OCI-LY7 (cell line): ENCODE results near the gene BCAR3. TPM values are rescaled to one million over a fixed set of nuclear protein-coding genes. Genes with fewer than 3 reads are reported as not detected.
A peak's percentile ranks its signal among the peaks of the same experiment; 100 is the strongest.

Source experiments
- BruUV-seq: library from RNA; stranded (reverse); fragments of 400-500 nt; replicated peaks from 2 replicates; lab custom pipeline; 2021; lab: Mats Ljungman, UMichigan
- CTCF ChIA-PET: fragments of 300-600 bp; sonication (Branson Sonifier 250); formaldehyde crosslinking; loops from one replicate; lab custom pipeline; 2022; ENCODE audit warnings: antibody characterized with exemption; ENCODE audit not compliant: unreplicated experiment; lab: Charles Lee
- POLR2A ChIA-PET: fragments of 300-600 bp; sonication (Branson Sonifier 250); formaldehyde crosslinking; loops from one replicate; lab custom pipeline; 2022; ENCODE audit warnings: antibody characterized with exemption; lab: Charles Lee
- DNase-seq: peaks from one replicate; pipeline ENCODE4 v3.0.0-alpha.2; 2015; ENCODE audit warnings: low spot score
- H2AFZ ChIP-seq: fragments of 200-600 bp; sonication (generic), shearing (Covaris generic); 2 replicates; pipeline ENCODE4 v1.6.1; 2014; ENCODE audit warnings: mild to moderate bottlenecking, antibody characterized with exemption, low read length, moderate library complexity
- H3K27ac ChIP-seq: fragments of 200-600 bp; sonication (generic); 2 replicates; pipeline ENCODE4 v1.5.1; 2014; ENCODE audit warnings: mixed run types, low read depth, mild to moderate bottlenecking, moderate library complexity, low read length, inconsistent platforms; ENCODE audit not compliant: poor library complexity, severe bottlenecking
- H3K36me3 ChIP-seq: fragments of 200-600 bp; sonication (generic); 2 replicates; pipeline ENCODE4 v1.6.1; 2014; ENCODE audit warnings: mild to moderate bottlenecking, antibody characterized with exemption, low read length, moderate library complexity, mixed read lengths; ENCODE audit not compliant: insufficient read depth
- H3K4me1 ChIP-seq: fragments of 200-600 bp; sonication (generic); 2 replicates; pipeline ENCODE4 v1.5.1; 2014; ENCODE audit warnings: mild to moderate bottlenecking, low read length; ENCODE audit not compliant: insufficient read depth, poor library complexity, severe bottlenecking
- H3K4me2 ChIP-seq: fragments of 200-600 bp; sonication (generic); 2 replicates; pipeline ENCODE4 v1.6.1; 2014; ENCODE audit warnings: mild to moderate bottlenecking, low read length
- H3K4me3 ChIP-seq: fragments of 200-600 bp; sonication (generic); 2 replicates; pipeline ENCODE4 v1.5.1; 2014; ENCODE audit warnings: mild to moderate bottlenecking, low read depth, low read length; ENCODE audit not compliant: poor library complexity, severe bottlenecking
- H3K79me2 ChIP-seq: fragments of 200-600 bp; sonication (generic); 2 replicates; pipeline ENCODE4 v1.6.1; 2016; ENCODE audit warnings: low read depth, mild to moderate bottlenecking, low read length, moderate library complexity, mixed read lengths; ENCODE audit not compliant: insufficient read depth
- H3K9me2 ChIP-seq: fragments of 200-600 bp; sonication (generic); 2 replicates; pipeline ENCODE4 v1.6.1; 2016; ENCODE audit warnings: mild to moderate bottlenecking, low read length, mixed read lengths; ENCODE audit not compliant: insufficient read depth
- H3K9me3 ChIP-seq: fragments of 200-600 bp; sonication (generic); 2 replicates; pipeline ENCODE4 v1.6.1; 2014; ENCODE audit warnings: mild to moderate bottlenecking, mixed run types, low read length, mixed read lengths
- H4K20me1 ChIP-seq: fragments of 200-600 bp; sonication (generic); 2 replicates; pipeline ENCODE4 v1.6.1; 2014; ENCODE audit warnings: mild to moderate bottlenecking, antibody characterized with exemption, low read length, moderate library complexity, mixed read lengths; ENCODE audit not compliant: insufficient read depth
- EZH2phosphoT487 ChIP-seq: fragments of 200-600 bp; sonication (generic); IDR thresholded peaks from 2 replicates; pipeline ENCODE4 v1.6.1; 2018; ENCODE audit warnings: low read depth, borderline replicate concordance, mild to moderate bottlenecking, mixed run types, antibody characterized with exemption, low read length, moderate library complexity, mixed read lengths
- intact Hi-C: fragments of 100-400 bp; cut with micrococcal nuclease; formaldehyde crosslinking; loops from one replicate; pipeline ENCODE4 v1.10.0; 2022; ENCODE audit not compliant: unreplicated experiment
- total RNA-seq, 2 experiments: library from RNA; depleted of rRNA in 1 of 2; stranded (reverse); fragments of >200 nt in 1 of 2; shearing (Covaris generic) in 1 of 2; gene quantifications; 2 replicates each; pipeline ENCODE4 v1.2.3, GENCODE V29; 2014 to 2022
- TF ChIP-seq, protein P1 (sequence below): fragments of 200-600 bp; sonication (generic); conservative IDR thresholded peaks from 2 replicates; pipeline ENCODE4 v1.5.1; 2014; ENCODE audit warnings: mild to moderate bottlenecking, antibody characterized with exemption, low read length, moderate library complexity, mixed read lengths

BCAR3 gene
- total RNA-seq, 2 experiments from 2014 or later: 16.3 to 24.2 TPM

DNA sequence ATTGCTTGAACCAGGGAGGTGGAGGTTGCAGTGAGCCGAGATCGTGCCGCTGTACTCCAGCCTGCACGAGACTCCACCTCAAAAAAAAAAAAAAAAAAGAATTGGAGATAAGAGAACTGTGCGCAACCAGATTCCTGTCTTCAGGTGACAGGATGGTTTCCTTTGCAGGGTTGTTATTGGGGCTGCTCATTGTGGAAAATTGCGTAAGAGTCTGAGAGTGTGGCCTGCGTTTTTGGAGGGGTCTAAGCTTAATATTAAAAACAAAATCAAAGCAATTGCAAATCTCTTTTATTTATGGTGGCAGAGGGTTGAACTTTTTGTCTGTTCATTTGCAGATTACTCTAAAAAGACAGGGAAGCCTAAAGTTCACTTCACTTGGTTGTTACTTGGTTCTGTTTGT lies 36.0 kb upstream of the BCAR3 start:
- H3K9me3 ChIP-seq: no peaks in the 10 kb centered on the region
- DNase-seq: no peak
- no peak overlapping the region for H3K4me2 ChIP-seq
- H3K4me3 ChIP-seq: no peak overlapping the region
- ChIA-PET CTCF (interaction anchor here (1.3 kb wide), 1 partner anchor 32 kb away, joined by 6 read pairs; no protein-coding TSS in a partner anchor), POLR2A (interaction anchor here (1.0 to 25.4 kb wide), 5 partner anchors 12 to 129 kb away, joined by 3 to 497 read pairs (median 17); partner anchors contain the start of gene BCAR3)
- peaks cover 46% of the 10 kb centered on the region for H3K4me1 ChIP-seq
- intact Hi-C loops: loop anchor here (5.0 kb wide), 1 partner anchor 35 kb away; the partner anchor contains the start of gene BCAR3
- no peaks in the 10 kb centered on the region for H3K79me2 ChIP-seq
- no peaks in the 10 kb centered on the region for H3K9me2 ChIP-seq
- no peak for TF ChIP-seq EZH2phosphoT487
- TF ChIP-seq, protein P1, sequence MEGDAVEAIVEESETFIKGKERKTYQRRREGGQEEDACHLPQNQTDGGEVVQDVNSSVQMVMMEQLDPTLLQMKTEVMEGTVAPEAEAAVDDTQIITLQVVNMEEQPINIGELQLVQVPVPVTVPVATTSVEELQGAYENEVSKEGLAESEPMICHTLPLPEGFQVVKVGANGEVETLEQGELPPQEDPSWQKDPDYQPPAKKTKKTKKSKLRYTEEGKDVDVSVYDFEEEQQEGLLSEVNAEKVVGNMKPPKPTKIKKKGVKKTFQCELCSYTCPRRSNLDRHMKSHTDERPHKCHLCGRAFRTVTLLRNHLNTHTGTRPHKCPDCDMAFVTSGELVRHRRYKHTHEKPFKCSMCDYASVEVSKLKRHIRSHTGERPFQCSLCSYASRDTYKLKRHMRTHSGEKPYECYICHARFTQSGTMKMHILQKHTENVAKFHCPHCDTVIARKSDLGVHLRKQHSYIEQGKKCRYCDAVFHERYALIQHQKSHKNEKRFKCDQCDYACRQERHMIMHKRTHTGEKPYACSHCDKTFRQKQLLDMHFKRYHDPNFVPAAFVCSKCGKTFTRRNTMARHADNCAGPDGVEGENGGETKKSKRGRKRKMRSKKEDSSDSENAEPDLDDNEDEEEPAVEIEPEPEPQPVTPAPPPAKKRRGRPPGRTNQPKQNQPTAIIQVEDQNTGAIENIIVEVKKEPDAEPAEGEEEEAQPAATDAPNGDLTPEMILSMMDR: no peak
- no peaks in the 10 kb centered on the region for H3K36me3 ChIP-seq
- no peaks in the 10 kb centered on the region for H4K20me1 ChIP-seq
- no peak overlapping the region for H2AFZ ChIP-seq
- H3K27ac ChIP-seq: no peak overlapping the region
- BruUV-seq: no TSS peak

DNA sequence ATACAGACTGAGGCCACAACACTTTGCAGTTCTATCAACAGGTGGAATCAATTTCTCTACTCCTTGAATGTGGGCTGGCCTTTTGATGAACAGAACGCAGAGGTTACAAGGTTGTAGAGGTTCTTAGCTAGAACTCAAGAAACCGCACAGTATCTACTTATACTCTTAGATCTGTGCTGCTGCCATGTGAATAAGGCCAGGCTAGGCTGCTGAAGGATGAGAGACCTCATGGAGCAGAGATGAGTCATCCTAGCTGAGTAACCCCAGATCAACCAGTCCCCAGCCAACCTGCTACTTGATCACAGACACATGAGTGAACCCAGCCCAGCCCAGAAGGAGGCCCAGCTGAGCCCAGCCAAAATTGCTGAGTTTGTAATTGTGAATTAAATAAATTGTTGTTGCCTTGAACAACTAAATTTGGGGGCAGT lies 35.3 kb upstream of the BCAR3 start:
- H3K9me2 ChIP-seq: no peaks in the 10 kb centered on the region
- no peak for DNase-seq
- CTCF ChIA-PET: interaction anchor here (0.5 to 2.5 kb wide), 4 partner anchors 9 to 1307 kb away, joined by 4 to 14 read pairs (median 6); no protein-coding TSS in a partner anchor
- TF ChIP-seq, protein P1: no peak
- no peak for TF ChIP-seq EZH2phosphoT487
- intact Hi-C loops: loop anchor here (5.0 kb wide), 1 partner anchor 35 kb away; the partner anchor contains the start of gene BCAR3
- H3K4me1 ChIP-seq: peaks cover 53% of the 10 kb centered on the region
- H2AFZ ChIP-seq: peak overlapping the region; percentile 87; the same call in 1 of the 2 replicates
- no peaks in the 10 kb centered on the region for H3K9me3 ChIP-seq
- no peaks in the 10 kb centered on the region for H4K20me1 ChIP-seq
- POLR2A ChIA-PET: interaction anchor here (0.6 to 25.4 kb wide), 7 partner anchors 9 to 129 kb away, joined by 3 to 497 read pairs (median 17); partner anchors contain the start of gene BCAR3
- BruUV-seq: no TSS peak
- H3K4me3 ChIP-seq: no peak overlapping the region
- peak overlapping the region; percentile 77 for H3K27ac ChIP-seq
- peak overlapping the region; percentile 73; the same call in 1 of the 2 replicates for H3K4me2 ChIP-seq
- H3K79me2 ChIP-seq: no peaks in the 10 kb centered on the region
- no peaks in the 10 kb centered on the region for H3K36me3 ChIP-seq

DNA sequence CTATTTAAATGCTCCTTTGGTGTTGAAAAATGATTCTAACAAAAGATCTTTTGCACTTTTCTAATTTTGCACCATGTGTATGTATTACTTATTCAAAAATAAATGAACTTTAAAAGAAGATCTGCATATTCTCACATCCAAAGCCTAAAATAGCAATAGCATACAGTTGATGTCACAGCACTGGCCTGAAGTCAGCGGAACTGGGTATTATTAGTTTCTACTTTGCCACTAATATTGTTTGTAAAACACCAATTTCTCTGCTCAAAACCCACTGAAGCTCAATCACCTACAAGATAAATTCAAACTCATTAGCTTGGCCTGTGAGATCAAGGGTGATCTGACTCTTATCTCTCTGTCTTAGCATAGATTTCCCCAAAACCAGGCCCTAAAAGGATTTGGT lies 34.5 kb upstream of the BCAR3 start:
- H3K9me2 ChIP-seq: no peaks in the 10 kb centered on the region

More for the DNA sequence above, 34.5 kb upstream of the BCAR3 start:
- Histone ChIP-seq H3K27ac (peak overlapping the region; percentile 77), H2AFZ (peak overlapping the region; percentile 87), H3K79me2 (no peaks in the 10 kb centered on the region), H3K9me3 (no peaks in the 10 kb centered on the region), H3K36me3 (no peaks in the 10 kb centered on the region), H4K20me1 (no peaks in the 10 kb centered on the region), H3K4me2 (peak overlapping the region; percentile 73), H3K4me3 (peak overlapping the region; percentile 37), H3K4me1 (peaks cover 57% of the 10 kb centered on the region)
- CTCF ChIA-PET: interaction anchor here (1.3 to 2.5 kb wide), 4 partner anchors 10 to 34 kb away, joined by 4 to 14 read pairs (median 6); no protein-coding TSS in a partner anchor
- POLR2A ChIA-PET: interaction anchor here (0.6 to 25.4 kb wide), 10 partner anchors 10 to 44 kb away, joined by 3 to 497 read pairs (median 7); partner anchors contain the start of gene BCAR3
- intact Hi-C loops: loop anchor here (5.0 kb wide), 1 partner anchor 34 kb away; the partner anchor contains the start of gene BCAR3
- BruUV-seq: no TSS peak
- no peak for DNase-seq
- TF ChIP-seq, protein P1: no peak
- TF ChIP-seq EZH2phosphoT487: no peak
